GM23248 (cell line): Measurements from ENCODE around the gene MAGI1.

Source experiments
- EZH2 ChIP-seq: fragments of 200-600 bp; sonication (generic); IDR thresholded peaks from 2 replicates; pipeline ENCODE4 v1.6.1; 2018; ENCODE audit warnings: antibody characterized with exemption, mild to moderate bottlenecking; ENCODE audit not compliant: insufficient read depth, poor library complexity, severe bottlenecking
- EZH2phosphoT487 ChIP-seq: fragments of 200-600 bp; sonication (generic); IDR thresholded peaks from 2 replicates; pipeline ENCODE4 v1.6.1; 2018; ENCODE audit warnings: antibody characterized with exemption, moderate library complexity, mild to moderate bottlenecking, low read depth; ENCODE audit not compliant: insufficient read depth

DNA sequence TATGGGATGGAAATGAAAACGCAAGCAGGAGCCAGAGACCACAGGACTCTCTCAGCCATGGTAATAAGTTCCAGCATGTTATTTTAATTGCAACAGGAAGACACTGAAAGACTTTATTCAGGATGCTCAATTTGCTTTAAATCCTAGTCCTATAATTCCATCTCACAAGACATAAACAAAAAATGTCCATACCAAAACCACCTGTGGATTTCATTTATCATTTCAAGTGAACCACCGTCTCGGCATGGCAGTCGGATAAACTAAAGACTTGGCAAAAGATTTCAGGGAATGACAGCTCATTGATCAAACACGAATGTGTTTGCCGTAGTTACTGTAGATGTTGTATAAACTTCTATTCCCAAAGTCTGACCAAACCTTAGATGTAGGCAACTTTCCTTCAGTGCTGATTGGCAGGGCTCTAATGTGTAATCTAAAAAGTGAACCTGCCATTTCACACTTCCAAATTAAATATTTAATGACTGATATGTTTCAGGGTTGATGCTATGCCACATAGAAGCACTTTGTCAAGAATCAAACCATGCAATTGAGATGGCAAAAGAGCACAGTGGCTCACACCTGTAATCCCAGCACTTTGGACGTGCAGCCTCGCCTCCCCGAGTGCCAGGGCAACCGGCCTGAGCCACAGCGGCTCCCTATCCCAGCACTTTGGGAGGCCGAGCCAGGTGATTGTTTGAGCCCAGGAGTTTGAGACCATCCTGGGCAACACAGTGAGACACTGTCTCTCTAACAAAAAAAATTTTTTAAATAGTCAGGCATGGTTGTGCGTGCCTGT, 331.7 kb downstream of the MAGI1 start:
- no peak for TF ChIP-seq EZH2
- TF ChIP-seq EZH2phosphoT487 = no peak
